GM19452 (cell line): ENCODE results near the gene NBPF26.
"Not testable (repeated sequence)": the region's sequence is repeated elsewhere in the genome, so short reads cannot be mapped to it uniquely, and the experiment has no call there.

Experiments
- ATAC-seq: cut with Tn5 transposase; IDR thresholded peaks from one replicate; pipeline ENCODE4 v1.9.1; 2021; ENCODE audit not compliant: unreplicated experiment

Gene NBPF26

GRCh38 chr1:120850537-120851421 lies 127.0 kb downstream of the NBPF26 start:
- ATAC-seq, result peak; percentile 89

- ATAC-seq, result not testable (repeated sequence)
Observed at GRCh38 chr1:120858144-120858543, 134.4 kb downstream of the NBPF26 start.

- ATAC-seq, result not testable (repeated sequence)
Observed at GRCh38 chr1:120859615-120860234, 136.0 kb downstream of the NBPF26 start.

- ATAC-seq, result not testable (repeated sequence)
Observed at GRCh38 chr1:120878206-120878605, 154.5 kb downstream of the NBPF26 start.

- ATAC-seq, result not testable (repeated sequence)
Observed at GRCh38 chr1:120880056-120880455, 156.3 kb downstream of the NBPF26 start.

GRCh38 chr1:120881934-120882333 lies 158.2 kb downstream of the NBPF26 start:
- ATAC-seq, result not testable (repeated sequence)
